ENCODE data around the gene UPK3A. TPM values are rescaled to one million over a fixed set of nuclear protein-coding genes. Genes with fewer than 3 reads are reported as not detected.

Gene UPK3A
- total RNA-seq, 1 donor from 2014 or later = not detected

DNA sequence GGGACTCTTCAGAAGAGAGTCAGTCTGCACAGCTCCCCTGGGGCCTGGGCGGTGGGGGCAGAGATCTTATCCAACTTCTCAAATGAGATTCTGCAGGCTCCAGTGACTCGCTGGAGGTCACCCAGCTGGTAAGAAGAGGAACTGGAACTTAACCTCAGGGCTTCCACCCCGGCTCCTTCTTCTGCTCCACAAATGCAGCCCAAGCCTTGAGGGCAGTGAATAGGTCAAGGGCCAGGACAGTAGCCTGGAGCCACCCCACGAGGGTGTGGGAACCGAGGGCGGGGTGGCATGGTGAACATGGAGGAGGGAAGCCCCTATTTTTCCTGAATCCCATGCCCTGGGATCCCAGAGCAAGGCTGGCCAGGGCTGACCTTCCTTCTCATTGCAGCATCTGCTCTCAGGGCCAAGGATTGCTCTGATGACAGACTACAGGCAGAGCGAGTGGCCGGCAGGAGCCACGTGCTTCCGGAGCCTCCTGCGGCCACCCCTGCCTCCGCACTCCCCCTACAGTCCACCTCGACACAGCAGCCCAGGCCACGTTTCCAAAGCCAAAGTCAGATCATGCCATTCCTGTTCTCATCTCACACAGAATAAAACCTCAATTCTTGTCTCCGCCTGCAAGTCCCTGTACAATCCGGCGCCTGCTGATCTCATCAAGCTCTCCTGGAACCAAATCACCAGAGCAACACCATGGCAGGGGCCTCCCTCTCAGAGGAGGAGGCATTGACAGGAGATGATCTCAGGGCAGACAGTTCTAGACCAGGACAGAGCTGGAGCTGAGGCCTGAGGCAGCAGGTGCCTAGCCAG is 21.1 kb upstream of the UPK3A start:
- H3K4me3 ChIP-seq = no peak overlapping the region
- intact Hi-C loops (cut with DNase I) = no loop called here
- no peaks in the 10 kb centered on the region for H3K27me3 ChIP-seq
- TF ChIP-seq POLR2AphosphoS5 (IDR thresholded peaks at IDR 0.05; ENCODE audit: insufficient read depth in 1 of 2, low read depth in 1 of 2) (peak in 1 of 2 donors; percentile 62), CTCF (IDR thresholded peaks at IDR 0.05) (peak; percentile 46 to 82 (median 47)), POLR2A (IDR thresholded peaks at IDR 0.05) (no peak)
- H3K9me3 ChIP-seq = no peaks in the 10 kb centered on the region
- peak overlapping the region; percentile 52 for H3K27ac ChIP-seq
- no peaks in the 10 kb centered on the region for H3K36me3 ChIP-seq
- peaks cover 21% of the 10 kb centered on the region for H3K4me1 ChIP-seq
- no peak for DNase-seq (ENCODE audit: extremely low spot score in 2 of 2)

GRCh38 chr22:45265535-45265934 is 19.2 kb upstream of the UPK3A start:
- intact Hi-C loops (cut with DNase I) = no loop called here
- Histone ChIP-seq H3K9me3 (no peaks in the 10 kb centered on the region), H3K27me3 (no peaks in the 10 kb centered on the region), H3K36me3 (no peaks in the 10 kb centered on the region), H3K4me3 (no peak overlapping the region), H3K27ac (no peak overlapping the region), H3K4me1 (peaks cover 29% of the 10 kb centered on the region)
- TF ChIP-seq POLR2AphosphoS5 (IDR thresholded peaks at IDR 0.05; ENCODE audit: insufficient read depth in 1 of 2, low read depth in 1 of 2) (no peak), POLR2A (IDR thresholded peaks at IDR 0.05) (no peak), CTCF (IDR thresholded peaks at IDR 0.05) (no peak)
- no peak for DNase-seq (ENCODE audit: extremely low spot score in 2 of 2)

GRCh38 chr22:45268167-45268957 is 16.4 kb upstream of the UPK3A start:
- Histone ChIP-seq H3K9me3 (no peaks in the 10 kb centered on the region), H3K4me3 (peak overlapping the region; percentile 64 to 66), H3K4me1 (peaks cover 32% of the 10 kb centered on the region), H3K27me3 (no peaks in the 10 kb centered on the region), H3K27ac (peak overlapping the region; percentile 75), H3K36me3 (no peaks in the 10 kb centered on the region)
- DNase-seq (ENCODE audit: extremely low spot score in 2 of 2) = no peak
- TF ChIP-seq CTCF (IDR thresholded peaks at IDR 0.05) (no peak), POLR2AphosphoS5 (IDR thresholded peaks at IDR 0.05; ENCODE audit: insufficient read depth in 1 of 2, low read depth in 1 of 2) (peak in 1 of 2 donors; percentile 14)
- intact Hi-C loops (cut with DNase I) = loop anchor here (2.0 kb wide), 1 partner anchor 166 kb away; no protein-coding TSS in a partner anchor

- Histone ChIP-seq H3K27ac (peak overlapping the region; percentile 76), H3K36me3 (no peaks in the 10 kb centered on the region), H3K4me1 (peaks cover 24% of the 10 kb centered on the region), H3K4me3 (peak overlapping the region; percentile 64 to 66), H3K27me3 (no peaks in the 10 kb centered on the region), H3K9me3 (no peaks in the 10 kb centered on the region)
- intact Hi-C loops (cut with DNase I) = loop anchor here (2.0 kb wide), 1 partner anchor 166 kb away; no protein-coding TSS in a partner anchor
- DNase-seq (ENCODE audit: extremely low spot score in 2 of 2) = no peak
- TF ChIP-seq POLR2AphosphoS5 (IDR thresholded peaks at IDR 0.05; ENCODE audit: insufficient read depth in 1 of 2, low read depth in 1 of 2) (peak in 1 of 2 donors; percentile 15), CTCF (IDR thresholded peaks at IDR 0.05) (peak; percentile 83 to 95 (median 92)), POLR2A (IDR thresholded peaks at IDR 0.05) (no peak)
Measured at GRCh38 chr22:45268958-45269844, 15.5 kb upstream of the UPK3A start.
